GM21360 (cell line): ENCODE data around the gene ARL10.

Source experiments
- ATAC-seq: cut with Tn5 transposase; IDR thresholded peaks from one replicate; pipeline ENCODE4 v1.9.1; 2021; ENCODE audit warnings: mild to moderate bottlenecking, moderate library complexity; ENCODE audit not compliant: unreplicated experiment

ARL10 gene

DNA sequence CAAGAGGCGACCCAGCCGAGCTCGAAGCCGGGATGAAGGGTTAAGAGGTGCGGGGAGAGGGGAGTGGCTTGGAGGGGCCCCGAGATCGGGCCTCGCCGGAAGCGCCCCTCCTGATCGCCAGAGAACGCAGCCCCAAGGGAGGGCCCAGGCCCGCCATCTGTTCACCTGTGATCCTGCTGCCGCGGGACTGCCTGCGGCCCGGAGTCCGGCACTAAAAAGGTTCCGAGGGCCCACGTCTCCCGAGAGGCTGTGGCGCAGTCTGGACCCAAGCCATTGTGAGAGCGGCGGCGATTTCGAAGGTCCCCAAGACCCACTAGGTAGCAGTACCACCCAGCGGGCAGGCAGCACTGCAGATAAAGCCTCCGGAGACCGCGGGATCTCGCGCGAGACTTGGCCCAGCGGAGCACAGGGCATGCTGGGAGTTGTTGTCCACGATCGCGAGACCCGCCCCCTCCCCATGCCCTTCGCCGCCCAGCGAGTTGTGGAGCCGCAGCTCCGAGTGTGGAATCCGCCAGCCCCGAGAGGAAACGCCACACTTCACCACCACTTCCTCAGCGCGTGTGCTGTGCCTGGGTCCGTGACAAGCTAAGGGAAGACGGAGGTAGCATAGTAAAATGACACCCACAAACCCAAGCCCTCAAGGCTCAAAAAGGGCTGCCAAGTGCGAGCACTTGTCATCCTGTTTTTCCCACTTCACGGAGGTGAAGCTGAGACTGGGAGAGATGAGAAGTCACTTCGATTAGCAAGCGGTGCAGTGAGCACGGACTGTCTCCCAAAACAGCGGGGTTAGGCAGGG lies 3.7 kb upstream of the ARL10 start, which contains the start of gene KIAA1191:
TSS of gene KIAA1191 (minus strand) at position 328 of the 796 bp plus-strand sequence. CDS start 2,256 bp downstream, outside the sequence.
- peak; percentile 75 for ATAC-seq

DNA sequence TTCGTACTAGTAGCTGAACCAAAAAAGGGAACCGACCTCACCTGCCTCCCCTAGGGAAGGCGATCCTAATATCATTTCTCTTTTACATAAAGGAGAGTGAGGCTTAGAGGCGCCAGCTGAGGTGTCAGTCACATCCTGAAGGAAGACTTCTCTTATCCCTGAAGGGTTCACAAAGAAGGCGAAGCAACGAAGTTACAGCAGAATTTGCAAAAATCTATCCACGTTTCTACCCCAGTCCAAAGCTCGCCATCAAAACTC lies 3.1 kb upstream of the ARL10 start:
- ATAC-seq: peak; percentile 9

GRCh38 chr5:176364765-176365350 lies 429 bp upstream of the ARL10 start:
- ATAC-seq: no peak

- ATAC-seq: no peak
Observed at GRCh38 chr5:176366232-176366894, 1.1 kb downstream of the ARL10 start.

- no peak for ATAC-seq
Observed at GRCh38 chr5:176368726-176369125, 3.4 kb downstream of the ARL10 start.

- ATAC-seq: no peak
Observed at GRCh38 chr5:176369934-176370711, 4.8 kb downstream of the ARL10 start.

DNA sequence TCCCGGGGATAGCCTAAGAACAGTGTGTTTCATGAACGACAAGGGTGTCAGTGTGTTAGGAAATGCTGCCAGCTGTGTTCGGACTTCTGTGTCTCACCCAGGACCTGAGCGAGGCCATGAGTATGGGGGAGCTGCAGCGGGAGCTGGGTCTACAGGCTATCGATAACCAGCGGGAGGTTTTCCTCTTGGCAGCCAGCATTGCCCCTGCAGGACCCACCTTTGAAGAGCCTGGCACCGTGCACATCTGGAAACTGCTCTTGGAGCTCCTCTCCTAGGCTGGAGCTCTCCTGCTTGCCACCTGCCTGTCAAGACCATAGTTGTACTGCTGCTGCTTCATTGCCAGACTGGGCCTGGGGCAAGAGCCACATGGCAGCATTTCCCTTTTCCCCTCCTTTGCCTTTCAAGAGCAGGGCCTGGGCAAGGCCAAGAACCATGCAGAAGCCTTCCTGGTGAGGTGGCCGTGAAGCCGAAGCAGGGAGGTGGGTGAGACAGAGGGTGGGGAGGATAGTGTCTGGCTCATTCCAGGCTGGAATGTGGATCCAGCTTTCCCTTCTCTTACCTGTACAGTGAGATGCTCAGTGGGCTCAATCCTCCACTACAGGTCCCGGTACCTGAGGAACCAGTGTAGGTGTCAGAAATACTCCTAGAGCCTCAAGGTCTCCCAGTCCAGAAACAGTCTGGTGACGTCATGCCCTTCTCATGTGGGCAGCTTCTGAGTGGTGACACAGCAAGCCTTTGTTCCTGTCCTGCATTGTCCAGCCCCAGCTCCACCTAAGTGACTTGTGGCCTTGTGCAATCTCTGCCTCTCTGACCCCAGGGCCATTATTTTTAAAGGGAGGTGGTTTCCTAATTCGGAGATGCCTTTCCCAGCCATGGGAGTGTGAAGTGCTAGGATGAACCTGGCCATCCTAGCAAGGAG lies 6.6 kb downstream of the ARL10 start:
- no peak for ATAC-seq

- ATAC-seq: no peak
Observed at GRCh38 chr5:176373100-176373818, 8.0 kb downstream of the ARL10 start.

DNA sequence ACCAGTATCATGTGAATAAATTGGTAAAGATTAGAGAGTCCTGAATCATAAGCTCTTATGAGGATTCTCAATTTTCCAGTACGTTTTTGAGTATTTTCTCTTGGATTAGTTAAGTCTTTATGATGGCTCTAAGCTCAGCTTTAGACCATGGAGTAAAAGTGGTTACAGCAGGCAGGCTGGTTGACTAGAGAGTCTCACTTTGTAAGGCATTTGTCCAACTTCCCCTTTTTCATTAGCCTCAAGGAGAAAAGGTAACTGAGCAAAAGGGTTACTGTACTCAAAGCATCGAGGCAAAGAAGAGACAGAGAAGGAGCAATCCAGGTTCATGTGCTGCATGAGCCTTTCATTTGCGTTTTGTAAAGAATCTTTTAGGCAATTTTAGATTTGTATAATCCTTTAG lies 14.6 kb downstream of the ARL10 start:
- ATAC-seq: no peak

DNA sequence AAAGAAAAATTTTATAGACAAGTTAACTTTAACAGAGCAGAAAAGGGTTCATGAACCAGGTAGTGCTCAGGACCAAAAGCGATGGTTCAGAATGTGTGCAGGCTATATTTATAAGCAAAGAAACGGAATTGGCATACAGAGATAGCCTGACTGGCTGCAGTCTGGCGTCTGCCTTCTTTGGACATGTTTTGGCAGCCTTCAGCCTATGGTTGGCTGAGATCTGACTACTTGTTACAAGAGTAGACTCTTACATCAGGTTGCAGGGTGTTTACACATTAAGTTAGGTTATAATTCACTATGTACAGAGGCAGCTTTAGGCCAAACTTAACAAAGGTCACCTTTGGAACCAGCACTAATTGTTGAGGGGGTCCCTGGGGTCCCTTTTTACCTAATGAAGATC lies 16.1 kb downstream of the ARL10 start:
- no peak for ATAC-seq

- no peak for ATAC-seq
Observed at GRCh38 chr5:176381979-176382378, 16.7 kb downstream of the ARL10 start.

DNA sequence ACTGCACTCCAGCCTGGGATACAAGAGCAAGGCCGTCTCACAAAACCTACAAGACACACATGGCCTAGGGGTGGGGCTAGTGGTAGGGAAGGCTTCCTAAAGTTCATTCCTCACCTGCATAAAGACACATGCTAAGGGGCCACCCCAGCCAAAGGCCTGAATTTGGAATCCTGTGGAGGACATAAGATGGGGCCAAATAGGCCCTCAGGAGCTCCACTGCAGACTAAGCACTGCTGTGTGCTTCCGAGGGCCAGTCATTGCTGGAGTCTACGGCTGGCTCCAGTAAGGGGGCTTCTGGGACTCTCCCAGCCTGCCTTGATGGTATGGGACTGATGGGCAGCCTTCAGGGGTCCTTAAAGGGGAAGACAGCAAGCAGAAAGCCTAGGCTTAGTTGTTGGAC lies 17.4 kb downstream of the ARL10 start:
- no peak for ATAC-seq

DNA sequence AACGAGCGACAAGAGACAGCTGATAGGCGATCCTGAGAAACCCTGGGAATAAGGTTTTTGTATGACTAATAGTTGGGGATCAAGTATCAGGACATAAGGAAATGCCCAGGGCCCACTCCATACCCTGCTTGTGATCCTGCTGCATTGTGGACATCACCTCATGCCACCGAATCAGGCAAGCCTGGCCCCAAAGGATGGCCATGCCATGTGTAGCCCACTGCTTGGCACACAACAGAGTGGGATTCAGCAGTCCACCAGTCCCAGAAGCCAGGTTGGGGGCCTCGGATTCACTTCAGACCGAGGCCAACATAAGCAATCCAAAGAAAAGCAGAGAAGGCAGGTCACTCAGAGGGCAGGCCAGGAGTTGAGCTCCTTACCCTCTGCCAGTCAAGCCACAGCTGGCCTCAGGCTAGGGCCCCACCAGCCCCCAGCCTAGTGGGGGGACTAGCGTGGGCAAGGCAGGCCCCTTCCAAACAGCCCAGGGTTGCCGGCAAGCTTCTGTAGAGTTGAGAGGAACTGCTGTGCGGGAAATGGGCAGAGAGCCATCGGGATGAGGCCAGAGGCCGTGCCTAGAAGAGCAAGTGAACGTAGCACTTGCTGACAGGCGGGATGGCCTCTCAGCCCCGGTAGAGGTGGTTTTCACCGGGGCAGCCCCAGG lies 18.1 kb downstream of the ARL10 start:
- no peak for ATAC-seq

DNA sequence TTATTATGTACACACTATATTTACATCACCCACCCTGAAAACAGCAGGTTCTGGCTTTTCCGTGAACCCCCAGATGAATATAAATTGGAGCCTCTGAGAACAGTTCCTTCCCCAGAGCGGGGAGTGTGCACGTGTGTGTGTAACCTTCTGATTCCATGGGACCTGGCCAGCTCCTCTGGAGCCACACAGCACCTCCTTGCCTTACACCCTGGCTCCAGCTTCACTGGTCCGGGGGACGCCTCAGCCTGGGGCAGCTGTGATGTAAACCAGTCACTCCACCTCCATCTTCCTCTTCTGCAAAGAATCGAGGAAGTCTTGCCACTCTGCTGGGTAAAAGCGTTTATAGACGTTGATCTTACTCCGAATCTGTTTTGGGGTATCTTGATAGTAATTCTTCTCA lies 18.7 kb downstream of the ARL10 start:
- ATAC-seq: no peak

- no peak for ATAC-seq
Observed at GRCh38 chr5:176384366-176384930, 19.2 kb downstream of the ARL10 start.

- no peak for ATAC-seq
Observed at GRCh38 chr5:176384991-176385390, 19.7 kb downstream of the ARL10 start.

DNA sequence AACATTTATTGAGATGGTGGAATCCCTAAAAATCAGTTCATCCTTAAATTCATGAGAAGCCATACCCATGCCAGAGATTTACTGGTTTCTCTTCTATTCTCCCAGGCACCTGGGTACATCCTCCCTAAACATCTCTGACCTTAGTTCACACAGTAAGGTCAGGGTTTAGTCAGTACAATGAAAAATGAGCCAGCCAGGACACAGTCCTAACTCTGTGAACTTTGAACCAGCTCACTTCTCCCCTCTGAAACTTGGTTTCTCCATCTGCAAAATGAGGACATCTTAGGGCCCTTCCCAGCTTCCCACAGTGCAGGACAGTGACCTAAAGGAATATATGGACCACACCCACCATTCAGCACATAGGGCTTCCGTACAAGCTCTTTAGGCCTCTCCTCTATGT lies 21.2 kb downstream of the ARL10 start:
- ATAC-seq: no peak

- ATAC-seq: no peak
Observed at GRCh38 chr5:176387384-176387925, 22.2 kb downstream of the ARL10 start.

GRCh38 chr5:176388003-176388443 lies 22.7 kb downstream of the ARL10 start:
- no peak for ATAC-seq
